Gastroesophageal sphincter (tissue), 3 donors: ENCODE data around the gene SEMA4D.

Source experiments
- EP300 ChIP-seq: sonication (generic); formaldehyde crosslinking; IDR thresholded peaks from one replicate; pipeline ENCODE4 v1.6.1; 2017; ENCODE audit warnings: antibody characterized with exemption, mild to moderate bottlenecking
- POLR2A ChIP-seq, 2 donors: fragments of 450-650 bp; IDR thresholded peaks; one replicate each; pipeline ENCODE4 v1.6.1; 2017; ENCODE audit warnings: antibody characterized with exemption in 2 of 2, mild to moderate bottlenecking in 2 of 2, moderate library complexity in 1 of 2
- POLR2AphosphoS5 ChIP-seq: sonication (generic); formaldehyde crosslinking; IDR thresholded peaks from one replicate; pipeline ENCODE4 v1.6.1; 2017; ENCODE audit warnings: antibody characterized with exemption
- TF ChIP-seq, protein P1 (sequence below), 4 experiments: fragments of 200-600 bp in 2 of 4; fragments of 450-650 bp in 2 of 4; sonication (generic) in 1 of 4; IDR thresholded peaks; one replicate each; pipeline ENCODE4 v1.5.1; 2017 to 2019; ENCODE audit warnings: antibody characterized with exemption in 4 of 4, mild to moderate bottlenecking in 2 of 4, moderate library complexity in 2 of 4

DNA sequence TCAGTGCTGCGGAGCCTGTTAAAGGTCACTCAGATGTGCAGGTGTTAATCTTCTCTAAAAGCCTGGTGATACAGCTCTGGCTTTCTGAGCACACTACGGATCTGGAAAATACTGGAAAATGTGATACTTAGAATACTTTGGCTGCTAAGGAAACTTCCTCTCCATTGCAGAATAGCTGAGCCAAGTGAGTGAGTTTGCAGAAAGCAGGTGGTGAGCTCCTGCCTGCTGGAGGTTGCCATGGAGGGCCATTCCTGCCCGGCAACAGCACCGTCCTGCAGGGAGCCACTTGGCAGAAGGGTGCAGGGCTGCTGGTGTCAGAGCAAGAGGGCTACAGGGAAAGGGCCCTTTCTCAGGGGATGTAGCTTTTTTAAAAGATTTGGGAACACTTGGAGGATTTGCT, 138.9 kb downstream of the SEMA4D start:
- TF ChIP-seq, protein P1, sequence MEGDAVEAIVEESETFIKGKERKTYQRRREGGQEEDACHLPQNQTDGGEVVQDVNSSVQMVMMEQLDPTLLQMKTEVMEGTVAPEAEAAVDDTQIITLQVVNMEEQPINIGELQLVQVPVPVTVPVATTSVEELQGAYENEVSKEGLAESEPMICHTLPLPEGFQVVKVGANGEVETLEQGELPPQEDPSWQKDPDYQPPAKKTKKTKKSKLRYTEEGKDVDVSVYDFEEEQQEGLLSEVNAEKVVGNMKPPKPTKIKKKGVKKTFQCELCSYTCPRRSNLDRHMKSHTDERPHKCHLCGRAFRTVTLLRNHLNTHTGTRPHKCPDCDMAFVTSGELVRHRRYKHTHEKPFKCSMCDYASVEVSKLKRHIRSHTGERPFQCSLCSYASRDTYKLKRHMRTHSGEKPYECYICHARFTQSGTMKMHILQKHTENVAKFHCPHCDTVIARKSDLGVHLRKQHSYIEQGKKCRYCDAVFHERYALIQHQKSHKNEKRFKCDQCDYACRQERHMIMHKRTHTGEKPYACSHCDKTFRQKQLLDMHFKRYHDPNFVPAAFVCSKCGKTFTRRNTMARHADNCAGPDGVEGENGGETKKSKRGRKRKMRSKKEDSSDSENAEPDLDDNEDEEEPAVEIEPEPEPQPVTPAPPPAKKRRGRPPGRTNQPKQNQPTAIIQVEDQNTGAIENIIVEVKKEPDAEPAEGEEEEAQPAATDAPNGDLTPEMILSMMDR (IDR thresholded peaks at IDR 0.05): no peak
- TF ChIP-seq EP300: no peak
- TF ChIP-seq POLR2A (IDR thresholded peaks at IDR 0.05): no peak
- no peak for TF ChIP-seq POLR2AphosphoS5
